Measurements from ENCODE around the gene OSBPL9. TPM values are rescaled to one million over a fixed set of nuclear protein-coding genes. Genes with fewer than 3 reads are reported as not detected.

The OSBPL9 gene
- total RNA-seq, 4 donors from 2014 or later: 95.6 to 272 (median 128) TPM

DNA sequence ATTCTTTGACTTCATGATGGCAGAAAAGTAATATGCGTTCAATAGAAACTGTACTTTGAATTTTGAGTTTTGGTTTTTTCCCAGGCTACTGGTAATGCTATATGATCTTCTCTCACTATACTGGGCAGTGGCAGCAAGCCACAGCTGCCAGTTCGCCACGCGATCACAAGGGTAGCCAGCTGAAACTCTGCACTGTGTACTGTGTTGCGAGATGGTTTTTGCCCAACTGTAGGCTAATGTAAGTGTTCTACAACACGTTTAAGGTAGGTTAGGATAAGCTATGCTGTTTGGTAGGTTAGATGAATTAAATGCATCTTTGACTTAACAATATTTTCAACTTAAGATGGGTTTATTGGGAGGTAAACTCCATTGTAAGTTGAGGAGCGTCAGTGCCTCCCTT, 138.5 kb downstream of the OSBPL9 start:
- TF ChIP-seq POLR2A (IDR thresholded peaks at IDR 0.05): no peak
- no peak for TF ChIP-seq CTCF (IDR thresholded peaks at IDR 0.05)
- 96 to 98% methylated on average over 7 of the region's 7 CpGs for WGBS, 2 donors
- Histone ChIP-seq H3K27me3 (no peaks in the 10 kb centered on the region), H3K27ac (no peak overlapping the region), H3K9me3 (no peaks in the 10 kb centered on the region), H3K36me3 (no peaks in the 10 kb centered on the region), H3K4me1 (peaks cover 0 to 6% of the 10 kb centered on the region in 2 donors), H3K4me3 (replicated peaks in 1 of 3) (no peak overlapping the region)
- intact Hi-C loops (cut with DNase I): no loop called here
- DNase-seq: no peak

DNA sequence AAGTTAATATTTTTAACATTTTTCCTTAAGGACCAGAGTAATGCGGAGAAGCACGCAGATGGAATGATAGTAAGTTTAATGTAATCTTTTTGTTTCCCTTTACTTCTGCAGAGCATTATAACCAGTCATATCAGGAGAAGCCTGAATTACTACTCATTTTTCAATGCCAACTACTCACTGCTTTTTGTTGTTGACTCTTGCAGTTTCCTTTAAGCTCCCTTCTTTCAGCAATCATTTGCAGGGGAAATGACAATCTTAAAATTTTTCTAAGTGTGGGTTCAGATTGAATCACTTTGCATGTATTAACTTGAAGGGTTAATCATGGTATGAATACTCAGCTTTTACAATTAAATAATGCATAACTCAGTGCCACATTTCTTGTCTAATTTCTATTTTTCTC, 139.4 kb downstream of the OSBPL9 start:
- no peaks in the 10 kb centered on the region for H3K36me3 ChIP-seq
- DNase-seq: no peak
- intact Hi-C loops (cut with DNase I): no loop called here
- peaks cover 0 to 6% of the 10 kb centered on the region in 2 donors for H3K4me1 ChIP-seq
- no peak overlapping the region for H3K4me3 ChIP-seq (replicated peaks in 1 of 3)
- TF ChIP-seq CTCF (IDR thresholded peaks at IDR 0.05) (no peak), POLR2A (IDR thresholded peaks at IDR 0.05) (no peak)
- H3K9me3 ChIP-seq: no peaks in the 10 kb centered on the region
- H3K27me3 ChIP-seq: no peaks in the 10 kb centered on the region
- WGBS, 2 donors: 96 to 97% methylated on average over 2 of the region's 2 CpGs
- no peak overlapping the region for H3K27ac ChIP-seq

DNA sequence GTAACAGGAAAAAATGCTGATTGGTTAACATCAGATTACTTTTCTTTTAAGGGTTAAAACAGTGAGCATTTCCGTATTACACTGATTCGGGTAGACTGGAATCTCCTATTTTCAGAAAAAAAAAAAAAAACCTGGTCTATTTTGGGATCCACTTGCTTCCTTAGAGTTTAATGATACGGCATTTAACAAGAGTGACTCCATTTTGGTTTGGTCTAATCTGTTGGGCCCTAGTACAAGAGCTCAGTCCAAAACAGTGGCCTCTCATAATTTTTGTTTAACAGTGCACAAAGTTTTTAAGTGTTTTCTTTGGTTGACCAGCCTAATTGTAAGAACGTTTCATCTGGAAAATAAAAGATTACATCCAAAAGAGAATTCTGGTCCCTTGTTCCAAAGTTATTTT, 141.4 kb downstream of the OSBPL9 start:
- intact Hi-C loops (cut with DNase I): no loop called here
- H3K36me3 ChIP-seq: peaks cover 0 to 6% of the 10 kb centered on the region in 2 donors
- no peak overlapping the region for H3K27ac ChIP-seq
- no peaks in the 10 kb centered on the region for H3K27me3 ChIP-seq
- WGBS, 2 donors: 83 to 84% methylated on average over 4 of the region's 4 CpGs
- no peaks in the 10 kb centered on the region for H3K9me3 ChIP-seq
- no peak for TF ChIP-seq CTCF (IDR thresholded peaks at IDR 0.05)
- TF ChIP-seq POLR2A (IDR thresholded peaks at IDR 0.05): no peak
- no peak for DNase-seq
- peaks cover 0 to 6% of the 10 kb centered on the region in 2 donors for H3K4me1 ChIP-seq
- H3K4me3 ChIP-seq (replicated peaks in 1 of 3): no peak overlapping the region

DNA sequence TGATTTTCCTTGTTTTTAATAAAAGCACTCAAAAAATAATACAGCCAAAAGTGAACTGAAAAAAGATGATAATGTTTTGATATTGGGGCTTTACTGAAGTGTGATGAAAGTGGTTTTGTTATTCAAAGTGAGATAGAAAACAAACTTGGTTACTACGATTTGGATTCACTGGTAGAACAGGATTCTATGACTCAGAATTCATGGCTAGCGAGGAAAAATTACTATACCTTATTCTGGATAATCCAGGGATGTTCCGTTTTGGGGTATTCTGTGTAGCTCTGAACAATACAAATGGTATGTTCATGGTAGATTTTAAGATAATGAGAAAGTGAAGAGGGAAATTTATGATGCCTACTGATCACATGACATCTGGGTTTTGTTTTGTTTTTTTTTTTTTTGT, 144.0 kb downstream of the OSBPL9 start:
- DNase-seq: no peak
- no peak for TF ChIP-seq CTCF (IDR thresholded peaks at IDR 0.05)
- TF ChIP-seq POLR2A (IDR thresholded peaks at IDR 0.05): no peak
- peaks cover 0 to 6% of the 10 kb centered on the region in 2 donors for H3K4me1 ChIP-seq
- intact Hi-C loops (cut with DNase I): loop anchor here (10.0 kb wide), 1 partner anchor 146 kb away; the partner anchor contains the start of gene OSBPL9
- no peaks in the 10 kb centered on the region for H3K27me3 ChIP-seq
- H3K36me3 ChIP-seq: peaks cover 0 to 7% of the 10 kb centered on the region in 2 donors
- no peak overlapping the region for H3K27ac ChIP-seq
- 85 to 93% methylated on average over 3 of the region's 3 CpGs for WGBS, 2 donors
- no peaks in the 10 kb centered on the region for H3K9me3 ChIP-seq
- H3K4me3 ChIP-seq (replicated peaks in 1 of 3): no peak overlapping the region

GRCh38 chr1:51761351-51761750, 144.5 kb downstream of the OSBPL9 start:
- Histone ChIP-seq H3K27me3 (no peaks in the 10 kb centered on the region), H3K4me1 (peaks cover 0 to 6% of the 10 kb centered on the region in 2 donors), H3K9me3 (no peaks in the 10 kb centered on the region), H3K4me3 (replicated peaks in 1 of 3) (no peak overlapping the region), H3K36me3 (peaks cover 2 to 11% of the 10 kb centered on the region in 2 donors), H3K27ac (no peak overlapping the region)
- intact Hi-C loops (cut with DNase I): loop anchor here (10.0 kb wide), 1 partner anchor 147 kb away; the partner anchor contains the start of gene OSBPL9
- WGBS, 2 donors: 94 to 100% methylated on average over 1 of the region's 1 CpG
- no peak for DNase-seq
- TF ChIP-seq POLR2A (IDR thresholded peaks at IDR 0.05): no peak
- no peak for TF ChIP-seq CTCF (IDR thresholded peaks at IDR 0.05)
